ENCODE data around the gene CCDC85C.
"Not testable (repeated sequence)": the region's sequence is repeated elsewhere in the genome, so short reads cannot be mapped to it uniquely, and the experiment has no call there.

CCDC85C gene

GRCh38 chr14:99603471-99604277 lies at the start of gene CCDC85C:
Gene CCDC85C, minus strand, starts transcription at chr14:99604207. Its CDS starts 248 bp downstream, at chr14:99603959.
- no peak for DNase-seq

DNA sequence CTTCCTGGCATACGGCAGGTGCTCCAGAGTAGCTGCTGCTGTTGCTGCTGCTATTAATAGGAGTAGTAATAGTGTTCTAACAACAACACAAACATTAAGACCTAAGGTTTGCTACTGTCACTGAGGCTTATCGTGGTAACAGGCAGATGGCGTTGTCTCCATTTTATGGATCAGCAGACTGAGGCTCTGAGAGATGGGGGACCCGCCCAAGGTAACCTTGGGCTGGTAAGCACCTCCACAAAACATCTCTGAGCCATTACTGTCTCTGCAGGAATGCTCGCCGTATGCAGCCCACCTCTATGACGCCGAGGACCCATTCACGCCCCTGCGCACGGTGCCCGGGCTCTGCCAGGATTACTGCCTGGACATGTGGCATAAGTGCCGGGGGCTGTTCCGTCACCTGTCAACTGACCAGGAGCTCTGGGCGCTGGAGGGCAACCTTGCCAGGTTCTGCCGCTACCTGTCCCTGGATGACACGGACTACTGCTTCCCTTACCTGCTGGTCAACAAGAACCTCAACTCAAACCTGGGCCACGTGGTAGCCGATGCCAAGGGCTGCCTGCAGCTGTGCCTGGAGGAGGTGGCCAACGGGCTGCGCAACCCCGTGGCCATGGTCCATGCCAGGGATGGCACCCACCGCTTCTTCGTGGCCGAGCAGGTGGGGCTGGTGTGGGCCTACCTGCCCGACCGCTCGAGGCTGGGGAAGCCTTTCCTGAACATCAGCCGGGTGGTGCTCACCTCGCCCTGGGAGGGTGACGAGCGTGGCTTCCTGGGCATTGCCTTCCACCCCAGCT lies 48.1 kb upstream of the CCDC85C start:
- DNase-seq = no peak

DNA sequence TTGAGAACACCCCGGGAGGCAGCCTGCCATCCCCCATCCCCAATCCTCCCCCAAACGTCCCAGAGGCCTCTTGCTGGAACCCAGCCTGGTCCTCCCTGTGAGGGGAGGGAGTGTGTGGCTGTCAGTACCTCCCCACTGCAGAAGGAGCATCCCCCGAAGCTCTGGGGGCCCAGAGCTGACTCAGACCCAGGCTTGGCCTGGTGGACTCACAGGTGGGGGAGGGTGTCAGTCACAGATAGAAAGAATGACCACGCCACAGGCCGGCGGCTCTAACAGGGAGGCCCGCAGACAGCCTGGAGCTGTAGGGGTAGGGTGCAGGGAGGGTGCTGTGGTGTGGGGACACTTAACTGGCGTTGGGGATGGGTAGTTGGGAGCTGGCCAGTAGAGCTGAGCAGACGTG lies 46.2 kb upstream of the CCDC85C start:
- DNase-seq = no peak

DNA sequence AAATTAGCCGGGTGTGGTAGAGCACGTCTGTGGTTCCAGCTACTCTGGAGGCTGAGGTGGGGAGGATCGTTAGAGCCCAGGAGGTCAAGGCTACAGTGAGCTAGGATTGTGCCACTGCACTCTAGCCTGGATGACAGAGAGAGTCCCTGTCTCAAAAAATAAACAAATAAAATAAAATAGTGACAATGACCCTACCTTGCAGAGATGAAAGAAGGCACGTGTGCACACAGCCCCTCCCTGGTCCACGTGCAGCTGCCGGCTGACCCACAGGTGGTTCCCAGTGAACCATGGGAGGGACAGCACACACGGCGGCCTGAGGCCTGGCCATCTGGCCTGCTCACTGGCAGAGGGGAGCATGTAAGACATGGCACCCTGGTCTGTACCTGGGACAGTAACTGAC lies 45.6 kb upstream of the CCDC85C start:
- DNase-seq = no peak

- DNase-seq = no peak
These were observed 45.2 kb upstream of the CCDC85C start for GRCh38 chr14:99649219-99649618.

DNA sequence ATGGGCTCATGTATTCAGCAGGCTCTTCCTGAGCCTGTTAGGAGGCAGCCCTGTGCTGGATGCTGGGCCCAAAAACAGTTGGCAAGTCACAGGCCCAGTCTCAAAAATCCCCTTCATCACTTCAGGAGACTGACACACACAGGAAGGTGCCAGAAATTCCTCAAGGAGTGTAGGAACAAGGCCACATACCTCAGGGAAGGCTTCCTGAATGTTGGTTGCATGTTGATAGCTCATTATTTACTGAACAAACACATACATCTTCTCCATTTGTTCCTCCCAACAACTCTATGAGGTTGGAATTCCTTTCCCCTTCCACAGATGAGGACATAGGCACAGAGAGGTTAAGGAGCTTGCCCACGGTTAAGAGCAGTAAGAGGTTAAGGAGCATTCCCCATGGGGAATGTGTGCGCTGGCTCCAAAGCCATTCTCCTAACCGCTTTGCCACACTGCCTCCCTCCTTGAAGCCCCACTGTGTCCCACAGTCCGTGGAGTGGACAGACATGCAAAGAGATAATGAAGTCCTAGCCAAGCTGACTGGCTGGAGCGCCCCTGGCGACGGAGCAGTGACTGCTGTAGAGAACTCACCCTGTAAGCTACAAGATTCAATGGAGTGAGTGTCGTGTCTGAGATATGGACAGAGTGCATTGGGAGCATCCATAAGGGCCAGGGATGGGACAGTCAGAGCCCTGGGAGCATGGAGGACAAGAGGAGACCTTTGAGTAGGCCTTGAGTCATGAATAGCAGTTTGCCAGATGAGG lies 44.2 kb upstream of the CCDC85C start:
- no peak for DNase-seq

- no peak for DNase-seq
These were observed 43.4 kb upstream of the CCDC85C start for GRCh38 chr14:99647411-99647810.

DNA sequence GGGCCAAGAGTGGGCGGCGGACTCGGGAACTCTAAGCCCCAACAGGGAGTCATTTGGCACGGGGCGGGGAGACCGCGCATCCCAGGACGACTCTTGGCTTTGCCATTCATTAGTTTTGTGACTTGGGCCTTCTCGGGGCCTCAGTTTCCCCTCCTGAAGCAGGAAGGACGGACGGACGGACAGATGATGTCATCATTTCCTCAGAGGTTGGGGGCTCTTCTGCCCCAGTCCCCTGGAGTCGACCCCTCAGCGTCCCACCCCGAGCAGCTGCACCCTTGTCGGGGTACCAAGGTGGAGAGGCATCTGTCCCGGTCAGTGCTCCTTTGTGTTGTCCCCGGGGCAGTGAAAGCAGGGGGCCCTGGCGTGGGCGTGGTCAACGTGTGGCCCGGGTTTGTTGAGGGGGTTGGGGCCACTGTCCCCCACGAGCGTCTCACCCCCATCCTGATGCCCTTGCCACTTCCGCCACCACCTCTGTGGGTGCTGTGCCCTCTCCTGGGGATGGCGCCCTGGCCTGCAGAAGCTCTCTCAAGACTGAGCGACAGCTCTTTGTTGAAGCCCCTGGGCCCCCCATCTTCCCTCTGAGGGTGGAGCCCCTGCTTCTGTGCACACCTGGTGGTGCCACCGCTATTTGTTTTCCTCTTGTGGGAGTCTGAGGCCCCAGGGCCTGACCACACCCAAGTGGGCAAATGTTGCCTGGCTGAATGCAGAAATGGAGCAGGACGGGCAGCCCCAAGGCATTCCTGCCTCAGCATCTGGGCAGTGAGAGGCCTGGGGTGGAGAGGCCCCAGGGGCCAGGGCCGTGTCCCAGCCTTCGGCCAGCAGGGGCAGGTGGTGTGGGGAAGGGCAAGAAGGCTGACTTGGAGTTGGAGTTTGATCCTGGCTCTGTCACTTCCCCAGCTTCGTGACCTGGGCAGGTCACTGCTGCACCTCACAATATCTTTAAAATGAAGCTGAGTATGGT lies 41.8 kb upstream of the CCDC85C start:
- DNase-seq = no peak

DNA sequence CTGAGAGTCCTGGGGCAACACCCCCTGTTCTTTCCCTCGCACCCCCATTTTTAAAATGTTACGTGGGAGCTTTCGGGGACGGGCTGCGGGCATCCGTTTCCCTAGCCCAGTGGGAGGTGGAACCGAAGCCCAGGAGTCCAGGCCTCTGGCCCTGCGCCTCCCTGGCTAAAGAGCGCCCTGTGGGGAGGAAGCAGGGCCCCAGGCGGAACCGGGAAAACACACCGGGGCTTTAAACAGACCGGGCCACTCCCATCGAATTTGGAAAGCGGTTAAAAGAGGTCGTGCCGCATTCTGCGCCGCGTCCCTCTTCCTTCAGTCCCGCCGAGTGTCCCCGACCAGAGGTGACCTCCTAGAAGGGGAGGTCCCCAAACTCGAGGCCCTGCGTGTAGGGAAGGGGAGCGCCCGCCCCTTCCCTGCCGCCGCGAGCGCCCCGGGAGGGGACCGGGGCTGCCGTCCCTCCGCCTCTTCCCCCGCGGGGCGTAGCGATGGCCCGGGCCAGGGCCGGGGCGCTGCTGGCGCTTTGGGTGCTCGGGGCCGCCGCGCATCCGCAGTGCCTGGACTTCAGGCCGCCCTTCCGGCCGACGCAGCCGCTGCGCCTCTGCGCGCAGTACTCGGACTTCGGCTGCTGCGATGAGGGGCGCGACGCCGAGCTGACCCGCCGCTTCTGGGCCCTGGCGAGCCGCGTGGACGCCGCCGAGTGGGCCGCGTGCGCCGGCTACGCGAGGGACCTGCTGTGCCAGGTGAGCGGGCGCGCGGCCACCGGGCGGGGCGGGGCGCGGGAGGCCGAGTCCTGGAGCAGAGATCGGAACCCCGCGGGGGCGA lies 40.9 kb upstream of the CCDC85C start, which contains the start of gene HHIPL1:
Gene HHIPL1, plus strand, starts transcription at position 407 of the 822 bp plus-strand sequence. Its CDS starts 79 bp downstream, at position 486.
- no peak for DNase-seq

- DNase-seq = no peak
These were observed 40.1 kb upstream of the CCDC85C start for GRCh38 chr14:99644035-99644587.

DNA sequence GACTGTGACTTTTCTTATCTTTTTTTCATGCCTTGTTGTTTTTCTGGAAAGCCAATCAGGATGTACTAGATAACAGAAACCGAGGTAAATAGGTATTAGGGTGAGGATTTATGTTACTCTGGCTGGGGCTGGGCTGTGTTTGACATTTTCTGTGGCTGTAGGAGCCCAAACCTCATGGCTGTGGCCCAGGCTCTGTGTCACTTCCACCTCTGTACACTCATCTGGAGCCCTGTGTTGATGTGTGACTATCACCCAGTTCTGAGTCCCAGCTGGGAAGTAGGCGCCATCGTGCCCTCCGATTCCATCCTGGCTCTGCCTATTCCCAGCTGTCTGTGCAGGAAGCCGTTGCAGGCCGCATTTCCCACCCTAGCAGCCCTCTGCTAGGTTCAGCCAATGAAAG lies 39.3 kb upstream of the CCDC85C start:
- no peak for DNase-seq

- DNase-seq = not testable (repeated sequence)
These were observed 38.8 kb upstream of the CCDC85C start for GRCh38 chr14:99642771-99643170.

GRCh38 chr14:99637624-99638023 lies 33.6 kb upstream of the CCDC85C start:
- DNase-seq = no peak

DNA sequence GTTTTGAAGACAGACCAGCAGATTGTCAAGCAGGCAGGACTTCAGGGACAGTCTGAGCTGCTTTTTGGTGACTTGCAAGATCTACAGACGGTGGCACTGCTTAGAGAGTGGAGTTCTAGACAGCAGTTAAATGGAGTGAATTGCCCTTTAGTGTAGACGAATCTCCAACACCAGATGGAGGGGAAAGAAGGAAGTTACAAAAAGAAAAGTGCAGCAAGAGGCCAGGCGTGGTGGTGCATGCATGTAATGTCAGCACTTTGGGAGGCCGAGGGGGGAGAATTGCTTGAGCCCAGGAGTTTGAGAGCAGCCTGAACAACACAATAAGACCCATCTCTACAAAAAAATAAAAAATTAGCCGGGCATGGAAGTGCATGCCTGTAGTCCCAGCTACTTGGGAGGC lies 32.5 kb upstream of the CCDC85C start:
- no peak for DNase-seq

DNA sequence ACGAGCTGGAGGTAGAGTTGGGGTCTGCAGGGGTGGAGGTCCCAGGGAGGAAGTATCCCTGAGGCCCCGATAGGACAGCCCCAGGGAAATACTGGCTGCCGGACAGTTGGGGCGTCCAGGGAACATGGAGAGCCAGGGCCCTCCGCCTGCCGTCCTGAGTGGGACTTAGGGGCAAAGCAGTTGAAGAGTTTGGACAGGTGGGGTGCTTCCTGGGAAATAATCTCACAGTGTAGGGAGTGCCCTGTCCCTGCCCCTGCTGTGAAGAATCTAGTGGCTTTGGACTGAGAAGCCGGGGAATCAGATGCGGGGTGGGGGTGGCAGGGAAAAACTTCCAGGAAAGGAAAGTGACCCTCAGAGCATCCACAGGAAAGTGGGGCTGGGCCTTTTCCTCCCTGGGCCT lies 31.1 kb upstream of the CCDC85C start:
- no peak for DNase-seq

DNA sequence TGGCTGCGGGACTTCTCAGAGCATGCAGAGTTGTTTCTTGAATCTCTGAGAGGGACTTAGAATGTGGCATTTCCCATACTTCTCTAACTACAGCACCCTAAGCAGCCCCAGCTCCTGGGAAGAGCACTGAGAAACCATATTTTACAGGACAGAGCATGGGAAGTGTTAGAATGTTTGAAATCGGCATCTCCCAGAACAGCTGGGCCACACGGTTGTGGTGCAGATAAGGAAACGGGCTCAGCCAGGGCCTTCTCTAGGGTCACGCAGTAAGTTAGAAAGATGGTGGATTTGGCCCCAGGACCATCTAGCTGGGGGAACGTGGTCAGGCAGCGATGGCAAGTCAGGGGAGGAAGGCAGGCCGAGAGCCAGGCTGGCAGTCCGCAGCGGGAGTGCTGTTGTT lies 30.4 kb upstream of the CCDC85C start:
- DNase-seq = no peak

- no peak for DNase-seq
These were observed 29.9 kb upstream of the CCDC85C start for GRCh38 chr14:99633918-99634317.

- no peak for DNase-seq
These were observed 29.1 kb upstream of the CCDC85C start for GRCh38 chr14:99633141-99633540.

DNA sequence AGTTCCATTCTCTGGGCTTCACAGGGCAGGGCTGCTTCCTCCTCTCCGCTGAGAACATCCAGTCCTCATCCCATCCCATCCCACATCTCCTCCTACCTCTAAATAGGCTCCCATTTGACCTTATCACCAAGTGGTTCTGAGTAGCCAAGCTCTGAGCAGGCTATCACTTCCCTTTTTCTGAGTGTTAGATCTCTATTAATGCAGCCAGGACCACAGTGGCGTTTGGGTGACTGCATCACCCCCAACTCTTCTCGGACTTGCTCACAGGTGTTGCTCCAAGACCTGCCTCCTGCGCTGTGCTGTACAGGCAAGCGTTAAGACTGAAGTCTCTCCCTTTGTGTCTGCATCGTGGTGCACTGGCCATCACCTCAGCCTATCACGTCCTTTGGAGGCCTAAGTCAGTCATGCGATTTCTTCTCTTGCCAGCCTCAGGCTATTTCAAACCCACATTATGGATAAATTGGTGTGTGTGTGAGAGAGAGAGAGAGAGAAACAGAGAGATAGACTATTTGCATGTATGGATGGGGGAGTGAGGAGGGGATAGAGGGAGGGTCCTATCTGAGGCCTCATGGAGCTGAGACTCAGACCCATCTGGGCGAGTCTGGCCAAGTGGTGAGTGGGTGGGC lies 28.5 kb upstream of the CCDC85C start:
- DNase-seq = no peak

GRCh38 chr14:99630202-99630601 lies 26.2 kb upstream of the CCDC85C start:
- DNase-seq = no peak
